Epithelial cell of prostate (primary cell): ENCODE results near the gene SPIRE2.

Experiments
- DNase-seq: peaks from one replicate; pipeline ENCODE4 v3.0.0-alpha.2; 2011; ENCODE audit warnings: low read depth, low spot score
- H3K27ac ChIP-seq: fragments of 450-650 bp; 2 replicates; pipeline ENCODE4 v1.5.1; 2017; ENCODE audit warnings: mild to moderate bottlenecking

The SPIRE2 gene

DNA sequence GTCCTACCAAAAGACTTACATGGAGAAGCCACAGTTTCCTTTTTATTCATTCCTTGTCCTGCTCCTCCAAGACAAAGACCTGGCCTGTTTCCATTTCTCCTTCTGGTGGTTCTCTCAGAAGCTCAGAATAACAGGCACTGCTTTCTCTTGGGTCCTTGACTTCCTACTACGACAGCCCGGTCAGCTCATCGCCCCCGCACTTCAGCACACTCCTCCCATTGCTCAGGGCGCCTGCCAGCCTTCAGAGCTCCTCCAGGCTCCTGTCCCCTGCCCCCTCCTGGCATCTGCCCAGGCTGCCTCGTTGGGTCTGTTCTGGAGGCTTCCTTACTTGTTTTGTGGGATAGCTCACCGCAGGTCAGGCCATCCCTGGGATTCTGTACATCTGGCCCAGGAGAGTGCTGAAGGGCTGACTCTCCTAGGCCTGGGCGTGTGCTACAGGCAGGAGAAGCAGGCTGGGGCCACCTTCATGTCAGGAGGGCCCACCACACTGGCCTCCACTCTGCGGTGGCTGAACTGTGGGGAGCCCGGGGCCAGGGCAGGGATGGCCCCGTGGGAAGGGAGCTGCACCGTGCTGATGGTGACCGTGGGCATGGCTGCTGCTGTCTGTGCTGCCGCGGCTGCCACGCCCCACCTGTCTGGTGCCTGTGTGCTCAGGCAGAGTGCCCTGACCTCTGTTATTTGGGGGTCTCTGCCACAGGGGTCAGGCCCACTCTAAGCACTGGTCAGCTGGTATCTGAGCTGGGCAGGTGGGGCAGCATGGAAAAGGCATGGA lies 62.8 kb downstream of the SPIRE2 start:
- H3K27ac ChIP-seq: no peak overlapping the region
- no peak for DNase-seq

DNA sequence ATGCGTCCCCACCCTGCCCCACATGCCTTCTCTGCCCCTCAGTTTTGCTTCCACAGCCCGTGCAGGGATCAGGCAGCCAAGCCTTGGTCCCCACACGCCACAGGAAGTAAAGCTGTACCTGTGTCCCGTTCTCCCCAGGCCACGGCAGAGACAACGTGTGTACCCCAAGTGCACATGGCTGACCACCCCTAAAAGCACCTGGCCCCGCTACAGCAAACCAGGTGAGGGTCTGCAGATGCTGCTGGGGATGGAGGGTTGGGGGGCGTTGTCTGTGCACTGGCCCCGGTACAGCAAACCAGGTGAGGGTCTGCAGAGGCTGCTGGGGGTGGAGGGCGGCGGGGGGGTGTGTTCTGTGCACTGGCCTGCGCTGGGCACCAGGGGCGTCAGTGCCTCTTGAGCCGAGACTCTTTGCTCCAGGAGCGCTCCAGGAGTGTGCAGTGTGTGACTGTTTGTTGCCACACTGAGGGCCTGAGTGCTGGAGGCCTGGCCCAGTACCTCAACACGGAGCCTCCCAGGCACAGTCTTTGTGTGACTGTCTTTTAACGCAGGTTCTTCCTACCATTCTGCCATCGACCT lies 63.9 kb downstream of the SPIRE2 start:
- no peak for DNase-seq
- H3K27ac ChIP-seq: no peak overlapping the region

DNA sequence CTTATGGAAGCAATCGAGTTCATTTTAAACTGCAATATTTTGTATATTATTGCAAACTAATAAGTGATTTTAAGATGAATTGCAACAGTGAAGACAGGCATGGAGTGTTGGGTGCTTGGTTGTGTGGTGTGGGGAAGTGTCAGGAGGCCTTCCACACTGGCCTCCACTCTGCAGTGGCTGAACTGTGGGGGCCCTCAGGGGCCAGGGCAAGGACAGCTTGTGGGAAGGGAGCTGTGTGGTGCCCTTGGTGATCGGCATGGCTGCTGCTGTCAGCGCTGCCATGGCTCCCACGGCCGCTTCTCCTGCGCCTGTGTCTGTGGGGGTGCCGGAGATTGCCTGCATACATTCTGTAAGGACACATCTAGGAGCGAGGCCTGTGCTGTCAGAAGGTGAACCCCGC lies 64.4 kb downstream of the SPIRE2 start:
- H3K27ac ChIP-seq: no peak overlapping the region
- no peak for DNase-seq

DNA sequence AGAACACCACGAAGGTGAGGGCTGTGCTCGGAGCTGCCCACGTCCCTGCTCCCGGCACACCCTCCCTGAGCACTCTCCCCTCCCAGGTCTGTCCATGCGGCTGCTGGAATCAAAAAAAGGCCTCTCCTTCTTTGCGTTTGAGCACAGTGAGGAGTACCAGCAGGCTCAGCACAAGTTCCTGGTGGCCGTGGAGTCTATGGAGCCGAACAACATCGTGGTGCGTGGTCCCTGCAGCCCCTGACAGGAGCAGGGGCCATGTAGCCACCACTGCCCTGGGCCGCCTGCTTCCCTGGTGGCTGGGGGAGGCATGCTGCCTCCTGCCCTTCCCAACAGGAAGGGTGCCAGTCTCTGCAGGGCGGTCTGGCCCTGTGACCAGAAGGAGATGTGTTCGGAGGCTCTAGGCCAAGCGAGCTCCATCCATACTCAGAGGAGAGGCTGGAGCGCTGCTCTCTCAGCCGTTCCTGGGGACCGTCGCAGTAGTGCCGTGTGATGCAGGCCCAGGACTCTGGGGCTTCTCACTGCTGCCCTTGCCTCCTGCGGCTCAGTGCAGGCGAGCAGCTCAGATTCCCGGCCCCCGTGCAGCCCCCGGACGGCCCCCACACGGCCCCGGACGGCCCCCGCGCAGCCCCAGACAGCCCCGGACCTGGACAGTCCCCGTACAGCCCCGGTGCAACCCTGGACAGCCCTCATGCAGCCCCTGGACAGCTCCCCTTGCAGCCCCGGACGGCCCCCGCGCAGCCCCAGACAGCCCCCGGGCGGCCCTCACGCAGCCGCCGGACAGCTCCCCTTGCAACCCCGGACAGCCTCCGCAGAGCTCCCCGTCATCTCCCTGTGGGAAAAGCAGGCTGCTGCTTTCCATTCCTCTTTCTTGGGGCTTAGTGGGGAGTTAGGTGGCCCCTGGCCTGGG lies 65.6 kb downstream of the SPIRE2 start:
- H3K27ac ChIP-seq: no peak overlapping the region
- no peak for DNase-seq

DNA sequence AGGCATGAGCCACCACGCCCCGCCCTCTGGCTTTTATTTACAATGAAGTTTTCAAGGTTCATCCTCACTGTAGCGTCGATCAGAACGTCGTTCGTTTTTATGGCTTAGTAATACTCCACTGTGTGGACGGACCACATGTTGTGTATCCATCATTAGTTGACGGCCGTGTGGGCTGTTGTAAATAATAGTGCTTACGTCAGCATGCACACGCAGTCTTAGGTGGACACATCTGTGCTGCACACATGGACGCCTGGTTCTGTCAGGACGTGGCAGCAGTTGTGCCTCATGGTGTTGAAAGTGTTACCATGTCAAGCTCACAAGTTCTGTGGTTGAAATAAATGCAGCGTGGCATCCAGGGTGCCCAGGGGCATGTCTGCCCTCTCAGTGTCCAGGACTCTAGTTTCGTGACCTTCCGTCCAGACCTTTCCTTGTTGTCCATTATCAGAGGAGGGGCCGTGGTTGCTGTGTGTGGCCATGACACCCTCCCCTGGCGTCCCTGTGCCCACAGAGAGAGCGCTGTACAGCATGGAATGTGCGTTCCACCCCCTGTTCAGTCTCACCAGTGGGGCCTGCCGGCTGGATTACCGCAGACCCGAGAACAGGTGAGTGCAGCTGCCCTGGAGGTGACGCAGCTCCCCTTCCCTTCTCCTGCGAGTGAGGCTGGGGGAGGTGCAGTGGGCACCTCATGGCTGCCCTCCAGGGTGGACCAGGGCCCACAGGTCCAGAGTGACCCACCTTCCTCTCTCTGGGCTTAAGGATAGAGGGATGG lies 67.4 kb downstream of the SPIRE2 start:
- no peak overlapping the region for H3K27ac ChIP-seq

DNA sequence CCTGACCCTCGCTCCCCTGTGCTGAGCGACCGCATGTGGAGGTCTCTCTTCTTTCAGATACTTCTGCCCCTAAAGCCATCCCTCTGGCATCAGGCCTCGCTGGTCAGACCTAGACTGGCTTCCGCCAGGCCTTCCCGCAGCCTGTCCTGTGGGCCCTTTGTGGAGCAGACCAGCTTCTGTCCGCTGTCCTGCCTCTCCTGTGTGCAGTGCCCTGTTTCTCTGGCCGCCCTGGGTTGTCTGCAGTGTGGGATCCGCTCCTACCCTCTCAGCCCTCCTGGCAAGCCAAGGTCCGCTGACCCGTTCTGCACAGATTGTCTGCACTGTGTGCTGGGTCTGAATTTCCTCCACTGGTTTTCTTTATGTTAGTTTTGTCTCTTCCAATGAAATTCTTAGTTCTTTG lies 68.9 kb downstream of the SPIRE2 start:
- H3K27ac ChIP-seq: no peak overlapping the region
- DNase-seq: no peak

More for the DNA sequence above, 67.4 kb downstream of the SPIRE2 start:
- no peak for DNase-seq

DNA sequence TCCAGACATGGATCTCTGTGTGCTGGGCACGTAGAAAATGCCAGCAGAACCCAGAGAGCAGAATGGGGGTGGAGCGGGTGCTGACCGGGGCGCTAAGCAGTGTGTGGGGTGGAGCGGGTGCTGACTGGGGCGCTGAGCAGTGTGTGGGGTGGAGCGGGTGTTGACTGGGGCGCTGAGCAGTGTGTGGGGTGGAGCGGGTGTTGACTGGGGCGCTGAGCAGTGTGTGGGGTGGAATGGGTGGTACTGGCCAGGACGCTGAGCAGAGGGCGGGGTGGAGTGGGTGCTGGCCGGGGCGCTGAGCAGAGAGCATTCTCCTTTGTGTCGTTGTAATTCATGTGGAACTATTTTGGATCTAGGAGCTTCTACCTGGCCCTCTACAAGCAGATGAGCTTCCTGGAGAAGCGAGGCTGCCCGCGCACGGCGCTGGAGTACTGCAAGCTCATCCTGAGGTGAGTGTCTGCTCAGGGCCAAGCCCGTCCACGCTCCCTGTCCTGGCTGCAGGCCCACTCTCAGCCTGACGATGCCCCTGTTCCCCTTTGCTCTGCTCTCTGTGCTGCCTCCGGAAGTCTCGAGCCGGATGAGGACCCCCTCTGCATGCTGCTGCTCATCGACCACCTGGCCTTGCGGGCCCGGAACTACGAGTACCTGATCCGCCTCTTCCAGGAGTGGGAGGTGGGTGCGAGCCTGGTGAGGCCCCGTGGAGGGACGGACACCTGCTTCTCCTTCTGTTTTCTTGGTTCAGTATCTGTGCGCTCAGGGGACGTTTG lies 70.1 kb downstream of the SPIRE2 start:
- H3K27ac ChIP-seq: no peak overlapping the region
- DNase-seq: no peak

DNA sequence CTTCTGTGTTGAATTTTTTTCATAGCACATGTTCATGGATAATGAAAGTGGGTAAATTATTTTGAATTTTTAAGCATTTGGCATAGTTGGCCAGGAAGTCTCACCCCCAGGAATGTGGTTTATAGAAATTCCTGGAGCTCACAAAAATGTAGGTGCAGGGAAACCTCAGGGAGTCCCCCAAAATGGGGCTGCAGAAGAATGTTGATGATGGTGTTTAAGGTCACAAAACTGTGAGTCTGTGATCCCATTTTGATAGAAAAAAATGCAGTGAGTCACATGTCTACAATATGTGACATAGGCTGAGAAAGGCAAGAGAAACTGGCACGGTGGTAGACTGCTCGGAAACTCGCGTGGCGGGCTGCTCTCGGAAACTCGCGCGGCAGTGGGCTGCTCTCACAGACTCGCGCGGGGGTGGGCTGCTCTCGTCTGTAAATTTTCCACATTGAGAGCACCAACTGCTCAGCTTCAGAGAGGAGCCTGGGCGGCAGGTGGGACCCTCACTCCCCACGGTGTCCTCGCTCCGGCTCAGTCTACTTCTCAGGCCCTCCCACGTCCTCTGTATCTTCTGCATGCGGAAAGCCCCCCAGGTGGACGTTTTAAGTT lies 71.7 kb downstream of the SPIRE2 start:
- DNase-seq: no peak

DNA sequence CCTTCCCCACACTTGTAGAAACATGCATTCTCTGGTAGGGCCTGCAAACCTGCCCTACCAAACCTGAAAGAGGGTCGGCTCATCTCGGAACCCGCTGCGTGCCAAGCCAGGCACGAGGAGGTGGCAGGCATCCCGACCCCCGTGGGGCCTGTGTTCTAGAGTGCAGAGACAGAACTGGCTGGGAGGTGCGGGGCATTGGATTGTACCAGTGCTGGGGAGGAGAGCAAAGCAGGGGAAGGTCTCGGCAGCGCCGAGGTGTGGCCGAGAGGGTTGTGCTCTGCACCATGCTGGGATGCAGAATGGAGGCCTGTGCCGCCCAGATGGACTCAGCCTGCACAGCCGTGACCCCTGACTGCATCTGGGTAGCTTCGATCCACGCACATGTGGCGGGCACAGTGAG lies 72.6 kb downstream of the SPIRE2 start:
- DNase-seq: no peak
- H3K27ac ChIP-seq: no peak overlapping the region

More for the DNA sequence above, 71.7 kb downstream of the SPIRE2 start:
- H3K27ac ChIP-seq: no peak overlapping the region

DNA sequence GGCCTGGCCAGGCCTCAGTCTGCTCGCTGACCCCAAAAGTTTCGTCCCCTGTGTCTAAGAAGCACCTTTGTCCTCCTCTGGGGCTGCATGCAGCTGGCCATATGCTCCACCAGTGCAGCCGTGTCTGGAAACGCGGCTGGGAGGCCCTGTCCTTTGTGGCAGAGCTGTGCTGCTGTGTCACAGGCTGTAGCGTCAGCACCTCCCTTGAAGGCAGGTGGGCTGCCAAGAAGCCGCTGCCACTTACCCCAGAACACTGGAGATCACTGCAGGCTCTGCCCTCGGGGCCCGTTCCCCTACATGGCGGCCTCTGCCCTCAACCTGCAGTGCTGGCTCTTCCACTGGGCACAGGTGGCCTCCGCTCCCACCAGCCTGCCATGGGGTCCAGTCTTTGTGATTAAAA lies 74.7 kb downstream of the SPIRE2 start:
- DNase-seq: no peak
- H3K27ac ChIP-seq: no peak overlapping the region

DNA sequence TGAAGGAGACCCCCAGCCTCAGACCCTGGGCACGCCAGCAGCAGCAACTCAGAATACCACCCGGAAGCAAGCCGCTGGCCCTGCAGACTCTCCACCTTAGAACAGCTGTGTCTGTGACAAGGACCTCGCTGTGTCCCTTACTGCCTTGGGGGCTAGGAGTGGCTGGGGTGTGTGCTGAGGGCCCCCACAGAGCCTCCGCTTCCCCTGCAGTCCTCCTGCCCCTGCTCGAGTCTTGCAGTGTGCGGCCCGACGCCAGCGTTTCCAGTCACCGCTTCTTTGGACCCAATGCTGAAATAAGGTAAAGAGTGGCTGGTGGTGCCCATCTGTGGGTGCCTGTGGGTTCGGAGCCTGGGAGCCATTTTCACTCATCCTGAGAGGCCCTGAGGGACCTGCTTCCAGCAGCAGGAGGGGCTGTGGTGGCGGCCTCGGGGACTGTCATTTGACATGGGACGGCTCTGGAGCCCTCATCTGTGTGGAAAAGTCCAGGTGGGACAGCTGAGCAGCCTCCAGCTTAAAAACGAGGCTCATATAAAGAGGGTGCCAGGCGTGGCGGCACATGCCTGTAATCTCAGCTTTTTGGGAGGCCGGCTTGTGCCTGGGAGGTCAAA lies 75.7 kb downstream of the SPIRE2 start:
- no peak for DNase-seq
- H3K27ac ChIP-seq: no peak overlapping the region

DNA sequence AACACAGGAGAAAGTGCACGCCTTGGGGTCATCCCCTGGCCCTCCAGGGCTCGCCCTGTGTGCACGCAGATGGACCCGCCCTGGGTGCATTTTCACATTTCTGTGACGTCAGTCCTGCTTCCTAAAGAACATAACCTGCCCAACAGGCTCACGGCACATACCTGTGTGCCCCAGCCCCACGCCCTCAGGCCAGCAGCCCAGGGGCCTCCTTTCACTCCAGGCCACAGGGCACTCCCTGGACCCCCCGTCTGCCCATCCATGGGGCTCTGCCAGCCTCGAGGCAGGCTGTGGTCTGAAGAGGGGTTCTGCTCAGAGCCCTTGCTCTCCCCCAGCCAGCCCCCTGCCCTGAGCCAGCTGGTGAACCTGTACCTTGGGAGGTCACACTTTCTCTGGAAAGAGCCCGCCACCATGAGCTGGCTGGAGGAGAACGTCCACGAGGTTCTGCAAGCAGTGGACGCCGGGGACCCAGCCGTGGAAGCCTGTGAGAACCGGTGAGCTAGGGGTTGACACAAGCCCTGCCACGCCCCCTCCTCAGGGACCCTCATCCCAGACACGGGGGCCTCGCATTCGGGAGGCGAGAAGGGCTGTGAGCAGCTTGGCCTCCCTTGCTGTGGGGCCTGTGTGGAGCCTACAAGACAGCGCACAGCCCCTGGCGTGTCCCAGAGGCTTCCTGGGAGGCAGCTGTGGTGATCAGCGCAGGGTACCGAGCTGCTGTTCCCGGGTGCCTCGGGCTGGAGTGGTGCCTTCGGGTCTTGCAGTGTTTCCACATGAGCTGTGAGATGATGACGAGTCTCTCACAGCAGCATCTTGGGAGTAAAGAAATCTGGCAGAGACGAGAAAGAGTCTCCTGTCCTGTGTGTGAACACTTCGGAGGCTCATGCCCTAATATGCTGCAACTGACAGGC lies 76.6 kb downstream of the SPIRE2 start:
- no peak for DNase-seq
- H3K27ac ChIP-seq: no peak overlapping the region

DNA sequence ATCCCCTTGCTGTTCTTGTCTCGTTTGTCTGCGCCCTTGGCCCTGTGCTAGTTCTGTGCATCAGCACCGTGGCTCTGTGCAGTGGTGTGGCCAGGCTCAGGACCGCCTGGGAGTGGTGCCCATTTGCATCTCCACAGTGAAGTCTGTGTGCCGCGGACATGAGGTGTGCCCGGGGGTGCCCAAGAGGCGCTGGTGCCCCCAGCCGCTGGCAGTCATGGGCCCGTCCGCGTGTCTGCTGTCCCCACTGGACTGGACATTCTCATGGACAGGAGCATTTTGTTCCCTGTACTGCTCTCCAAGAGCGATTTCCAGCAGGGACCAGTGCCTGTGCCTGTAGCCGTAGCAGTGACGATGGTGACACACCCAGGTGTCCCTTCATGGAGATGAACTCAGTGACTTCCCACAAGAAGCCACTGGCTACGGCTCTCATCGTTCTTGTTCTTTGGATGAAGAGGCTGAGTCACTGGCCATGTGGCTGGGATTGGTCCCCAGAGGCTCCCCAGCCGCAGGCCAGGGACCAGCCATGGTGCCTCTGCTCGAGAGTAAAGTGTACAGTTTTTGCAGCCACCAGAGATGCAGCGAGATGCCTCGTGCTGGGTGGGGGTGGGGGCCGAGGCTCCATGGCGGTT lies 77.3 kb downstream of the SPIRE2 start:
- no peak for DNase-seq
- H3K27ac ChIP-seq: no peak overlapping the region

DNA sequence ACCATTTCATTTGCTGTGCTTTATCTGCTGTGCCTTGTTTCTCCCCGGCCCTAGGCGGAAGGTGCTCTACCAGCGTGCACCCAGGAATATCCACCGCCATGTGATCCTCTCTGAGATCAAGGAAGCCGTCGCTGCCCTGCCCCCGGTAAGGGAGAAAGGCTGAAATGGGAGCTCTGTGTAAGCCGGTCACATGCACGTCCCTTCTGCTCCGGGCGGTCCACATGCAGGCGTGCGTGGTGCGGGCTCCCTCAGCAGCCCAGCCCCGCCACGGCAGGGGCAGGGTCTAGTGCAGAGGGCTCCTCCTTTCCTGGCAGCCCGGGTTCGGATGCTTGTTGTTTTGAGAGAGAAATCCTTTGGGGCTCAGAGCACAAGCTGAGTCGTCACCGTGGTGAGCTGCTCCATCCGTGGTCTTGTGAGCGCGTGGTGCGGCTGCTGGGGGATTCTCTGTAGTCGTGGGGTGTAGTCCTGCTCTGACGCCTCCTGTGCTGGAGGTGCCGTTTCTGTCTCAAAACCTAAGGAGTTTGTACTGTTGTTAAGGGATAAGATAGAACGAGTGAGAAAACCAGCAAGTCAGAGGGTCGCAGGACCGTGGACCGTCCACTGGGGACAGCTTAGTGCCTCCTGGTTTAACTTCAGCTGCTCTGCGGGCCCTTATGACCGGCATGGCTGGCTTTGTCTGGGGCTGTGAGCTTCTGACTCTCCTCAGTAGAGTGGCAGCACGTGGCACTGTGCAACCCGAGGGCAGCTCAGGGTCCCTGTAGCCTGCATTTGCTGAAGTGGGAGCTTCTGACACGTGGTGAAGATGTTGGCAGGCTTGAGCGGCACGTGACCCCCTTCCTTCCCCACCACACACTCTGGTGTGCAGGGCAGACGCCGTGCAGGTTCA lies 78.1 kb downstream of the SPIRE2 start:
- no peak overlapping the region for H3K27ac ChIP-seq
- DNase-seq: no peak

DNA sequence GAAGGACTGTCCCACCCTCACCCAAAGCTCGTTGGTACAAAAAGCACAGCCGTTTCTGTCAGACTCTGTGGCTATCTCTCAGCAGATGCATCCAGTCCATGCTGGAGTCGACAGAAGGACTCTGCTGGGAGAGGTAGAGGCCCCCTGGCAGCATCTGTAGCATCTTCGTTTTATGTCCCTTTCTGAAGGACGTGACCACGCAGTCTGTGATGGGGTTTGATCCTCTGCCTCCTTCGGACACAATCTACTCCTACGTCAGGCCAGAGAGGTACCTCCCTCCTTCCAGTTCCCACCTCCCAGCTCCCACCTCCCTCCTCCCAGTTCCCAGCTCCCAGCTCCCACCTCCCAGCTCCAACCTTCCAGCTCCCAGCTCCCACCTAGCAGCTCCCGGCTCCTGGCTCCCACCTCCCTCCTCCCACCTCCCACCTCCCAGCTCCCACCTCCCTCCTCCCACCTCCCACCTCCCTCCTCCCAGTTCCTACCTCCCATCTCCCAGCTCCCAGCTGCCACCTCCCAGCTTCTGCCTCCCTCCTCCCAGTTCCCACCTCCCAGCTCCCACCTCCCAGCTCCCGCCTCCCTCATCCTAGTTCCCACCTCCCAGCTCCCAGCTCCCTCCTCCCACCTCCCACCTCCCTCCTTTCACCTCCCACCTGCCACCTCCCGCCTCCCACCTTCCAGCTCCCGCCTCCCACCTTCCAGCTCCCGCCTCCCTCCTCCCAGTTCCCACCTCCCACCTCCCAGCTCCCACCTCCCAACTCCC lies 79.0 kb downstream of the SPIRE2 start:
- H3K27ac ChIP-seq: no peak overlapping the region

DNA sequence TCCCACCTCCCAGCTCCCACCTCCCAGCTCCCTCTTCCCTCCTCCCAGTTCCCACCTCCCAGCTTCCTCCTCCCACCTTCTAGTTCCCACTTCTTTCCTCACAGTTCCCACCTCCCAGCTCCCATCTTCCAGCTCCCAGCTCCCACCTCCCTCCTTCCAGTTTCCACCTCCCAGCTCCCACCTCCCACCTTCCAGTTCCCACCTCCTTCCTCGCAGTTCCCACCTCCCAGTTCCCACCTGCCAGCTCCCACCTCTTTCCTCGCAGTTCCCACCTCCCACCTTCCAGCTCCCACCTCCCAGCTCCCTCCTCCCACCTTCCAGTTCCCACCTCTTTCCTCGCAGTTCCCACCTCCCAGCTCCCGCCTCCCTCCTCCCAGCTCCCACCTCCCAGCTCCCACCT lies 80.0 kb downstream of the SPIRE2 start:
- H3K27ac ChIP-seq: no peak overlapping the region
- no peak for DNase-seq

More for the DNA sequence above, 79.0 kb downstream of the SPIRE2 start:
- no peak for DNase-seq
